HEK293 (cell line): ENCODE measurements around the gene CNFN.

ENCODE experiments used
- KLF1 ChIP-seq: fragments of 450-650 bp; formaldehyde crosslinking; IDR thresholded peaks from 2 replicates; pipeline ENCODE4 v1.5.1; 2016; ENCODE audit warnings: missing biosample characterization, missing genetic modification characterization
- ZNF169 ChIP-seq: fragments of 450-650 bp; formaldehyde crosslinking; IDR thresholded peaks from 2 replicates; pipeline ENCODE4 v1.5.1; 2016; ENCODE audit warnings: missing biosample characterization, missing genetic modification characterization
- TF ChIP-seq, protein P1 (sequence below): fragments of 450-650 bp; formaldehyde crosslinking; IDR thresholded peaks from 2 replicates; pipeline ENCODE4 v1.5.1; 2016; ENCODE audit warnings: missing biosample characterization, missing genetic modification characterization

DNA sequence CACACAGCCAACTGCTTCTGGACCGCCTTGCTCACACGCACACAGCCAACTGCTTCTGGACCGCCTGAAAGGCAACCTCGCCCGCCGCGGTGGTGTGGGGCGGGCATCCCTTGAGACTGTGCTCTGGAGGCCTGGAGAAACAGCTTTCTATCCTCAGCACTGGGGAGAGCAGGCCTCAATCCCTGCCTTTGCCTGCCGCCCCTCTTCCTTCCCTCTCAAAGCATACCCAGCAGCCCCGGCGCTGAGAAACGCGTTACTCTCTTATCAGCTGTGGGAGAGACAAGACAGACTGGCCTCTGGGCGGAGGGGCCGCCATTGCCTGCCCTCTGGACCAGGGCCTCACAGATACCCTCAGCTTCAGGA, 34.2 kb upstream of the CNFN start:
- TF ChIP-seq, protein P1, sequence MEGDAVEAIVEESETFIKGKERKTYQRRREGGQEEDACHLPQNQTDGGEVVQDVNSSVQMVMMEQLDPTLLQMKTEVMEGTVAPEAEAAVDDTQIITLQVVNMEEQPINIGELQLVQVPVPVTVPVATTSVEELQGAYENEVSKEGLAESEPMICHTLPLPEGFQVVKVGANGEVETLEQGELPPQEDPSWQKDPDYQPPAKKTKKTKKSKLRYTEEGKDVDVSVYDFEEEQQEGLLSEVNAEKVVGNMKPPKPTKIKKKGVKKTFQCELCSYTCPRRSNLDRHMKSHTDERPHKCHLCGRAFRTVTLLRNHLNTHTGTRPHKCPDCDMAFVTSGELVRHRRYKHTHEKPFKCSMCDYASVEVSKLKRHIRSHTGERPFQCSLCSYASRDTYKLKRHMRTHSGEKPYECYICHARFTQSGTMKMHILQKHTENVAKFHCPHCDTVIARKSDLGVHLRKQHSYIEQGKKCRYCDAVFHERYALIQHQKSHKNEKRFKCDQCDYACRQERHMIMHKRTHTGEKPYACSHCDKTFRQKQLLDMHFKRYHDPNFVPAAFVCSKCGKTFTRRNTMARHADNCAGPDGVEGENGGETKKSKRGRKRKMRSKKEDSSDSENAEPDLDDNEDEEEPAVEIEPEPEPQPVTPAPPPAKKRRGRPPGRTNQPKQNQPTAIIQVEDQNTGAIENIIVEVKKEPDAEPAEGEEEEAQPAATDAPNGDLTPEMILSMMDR = no peak
- TF ChIP-seq ZNF169 (no peak), KLF1 (no peak)
